IPS-NIHi7 (cell line): ENCODE results near the gene NFYA.
"Not testable (repeated sequence)": the region's sequence is repeated elsewhere in the genome, so short reads cannot be mapped to it uniquely, and the experiment has no call there.

Source experiments
- DNase-seq: peaks from one replicate; pipeline ENCODE4 v3.0.0; 2012; ENCODE audit warnings: mixed read lengths; ENCODE audit errors: extremely low spot score

NFYA gene

DNA sequence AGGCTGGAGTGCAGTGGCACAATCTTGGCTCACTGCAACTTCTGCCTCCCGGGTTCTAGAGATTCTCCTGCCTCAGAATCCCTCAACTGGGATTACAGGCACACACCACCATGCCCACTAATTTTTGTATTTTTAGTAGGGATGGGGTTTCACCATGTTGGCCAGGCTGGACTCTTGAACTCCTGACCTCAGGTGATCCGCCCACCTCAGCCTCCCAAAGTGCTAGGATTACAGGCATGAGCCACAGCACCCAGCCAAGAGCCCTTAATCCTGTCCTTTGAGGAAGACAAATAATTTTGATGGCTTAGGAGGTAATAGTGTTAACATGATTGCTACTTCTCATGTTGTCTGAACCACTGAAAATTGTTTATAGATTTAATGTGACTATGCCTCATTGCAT lies 42.3 kb downstream of the NFYA start:
- not testable (repeated sequence) for DNase-seq

DNA sequence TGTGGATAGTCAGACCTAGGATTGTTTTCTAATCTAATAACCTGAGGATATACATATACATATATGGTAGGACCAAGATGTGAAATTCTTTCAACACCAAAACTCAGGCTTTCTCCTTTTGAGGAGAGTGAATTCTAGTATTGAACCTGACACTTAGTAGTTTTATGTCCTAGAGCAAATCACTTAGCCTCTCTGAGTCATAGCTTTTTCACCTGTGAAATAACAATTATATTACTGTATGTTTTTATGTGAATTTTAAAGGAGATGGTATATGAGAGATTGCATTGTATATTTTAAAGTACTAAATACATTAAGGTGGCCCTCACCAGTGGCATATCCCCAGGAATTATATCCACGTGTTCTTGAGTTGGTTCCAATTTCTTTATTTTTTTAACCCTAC lies 46.7 kb downstream of the NFYA start:
- DNase-seq: no peak

DNA sequence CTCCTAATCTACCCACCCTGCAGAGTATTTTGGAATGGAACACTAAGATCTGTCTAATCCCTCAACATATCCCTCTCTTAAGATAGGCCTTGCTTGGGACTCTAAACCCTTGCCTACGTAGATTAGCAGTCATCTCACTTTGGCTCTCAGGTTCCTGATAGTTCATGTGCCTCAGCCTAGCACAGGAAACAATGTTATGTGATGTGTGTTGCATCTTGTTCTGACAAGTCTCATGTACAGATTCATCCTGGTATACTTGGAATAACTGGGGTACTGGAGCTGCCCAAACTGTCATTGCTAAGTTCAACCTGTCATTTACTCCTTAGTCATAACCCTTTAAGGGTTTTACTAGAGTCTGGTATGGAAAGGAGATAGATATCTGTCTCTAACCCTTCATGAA lies 47.3 kb downstream of the NFYA start:
- DNase-seq: no peak

DNA sequence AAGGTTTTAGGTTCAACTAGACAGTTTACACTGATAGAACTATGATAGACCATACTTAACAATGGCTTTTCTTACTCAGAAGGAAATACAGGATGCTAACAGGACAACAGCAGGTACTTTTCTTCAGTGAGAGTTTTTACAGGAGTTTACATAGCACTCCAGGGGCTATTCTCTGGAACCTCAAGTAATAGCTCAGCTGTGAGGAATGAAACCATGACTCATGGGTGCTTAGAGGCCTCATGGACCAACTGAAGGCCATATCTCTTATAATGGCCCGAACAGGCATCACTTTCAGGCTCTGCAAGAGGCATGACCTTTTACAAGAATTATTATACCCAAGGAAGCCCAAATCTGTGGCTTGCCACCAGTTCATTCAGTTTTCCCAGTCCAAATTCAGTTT lies 49.6 kb downstream of the NFYA start:
- DNase-seq: no peak

DNA sequence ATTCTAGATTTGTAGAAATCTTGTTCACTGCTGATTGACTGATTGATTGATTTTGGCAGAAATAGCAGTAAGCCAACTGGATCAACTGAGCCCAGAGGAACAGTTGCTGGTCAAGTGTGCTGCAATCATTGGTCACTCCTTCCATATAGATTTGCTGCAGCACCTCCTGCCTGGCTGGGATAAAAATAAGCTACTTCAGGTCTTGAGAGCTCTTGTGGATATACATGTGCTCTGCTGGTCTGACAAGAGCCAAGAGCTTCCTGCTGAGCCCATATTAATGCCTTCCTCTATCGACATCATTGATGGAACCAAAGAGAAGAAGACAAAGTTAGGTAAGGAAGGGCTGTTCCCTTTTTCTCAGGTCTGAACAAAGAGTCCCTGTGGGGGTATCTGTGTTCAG lies 50.1 kb downstream of the NFYA start:
- DNase-seq: no peak

DNA sequence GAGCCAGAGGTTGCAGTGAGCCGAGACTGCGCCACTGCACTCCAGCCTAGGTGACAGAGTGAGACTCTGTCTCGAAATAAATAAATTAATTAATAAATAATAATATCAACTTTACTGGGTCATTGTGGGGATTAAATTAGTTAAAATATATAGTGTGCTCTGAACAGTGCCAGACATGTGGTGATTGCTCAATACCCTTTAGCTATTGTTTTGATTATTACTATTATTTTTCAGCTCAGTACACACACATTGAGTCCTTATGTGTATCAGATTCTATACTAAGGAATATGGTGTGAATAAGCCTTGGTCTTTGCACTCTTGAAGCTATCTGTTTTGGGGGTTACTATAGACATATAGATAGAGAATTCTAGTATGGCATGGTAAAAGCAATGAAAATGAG lies 52.5 kb downstream of the NFYA start:
- DNase-seq: no peak

DNA sequence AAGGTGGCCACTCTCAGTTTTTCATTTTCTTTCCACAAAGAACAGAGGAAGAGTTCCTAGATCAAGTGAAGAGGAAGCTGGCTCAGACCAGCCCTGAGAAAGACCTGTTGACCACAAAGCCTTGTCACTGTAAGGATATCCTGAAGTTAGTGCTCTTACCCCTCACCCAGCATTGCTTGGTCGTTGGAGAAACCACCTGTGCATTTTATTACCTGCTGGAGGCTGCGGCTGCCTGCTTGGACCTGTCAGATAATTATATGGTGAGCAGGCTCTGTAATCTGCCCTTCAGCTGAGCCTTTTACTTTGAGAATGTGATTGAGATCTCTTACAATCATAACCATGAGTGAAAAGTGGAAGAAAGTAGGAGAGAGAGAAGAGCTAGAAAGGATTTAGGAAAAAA lies 59.5 kb downstream of the NFYA start:
- no peak for DNase-seq

DNA sequence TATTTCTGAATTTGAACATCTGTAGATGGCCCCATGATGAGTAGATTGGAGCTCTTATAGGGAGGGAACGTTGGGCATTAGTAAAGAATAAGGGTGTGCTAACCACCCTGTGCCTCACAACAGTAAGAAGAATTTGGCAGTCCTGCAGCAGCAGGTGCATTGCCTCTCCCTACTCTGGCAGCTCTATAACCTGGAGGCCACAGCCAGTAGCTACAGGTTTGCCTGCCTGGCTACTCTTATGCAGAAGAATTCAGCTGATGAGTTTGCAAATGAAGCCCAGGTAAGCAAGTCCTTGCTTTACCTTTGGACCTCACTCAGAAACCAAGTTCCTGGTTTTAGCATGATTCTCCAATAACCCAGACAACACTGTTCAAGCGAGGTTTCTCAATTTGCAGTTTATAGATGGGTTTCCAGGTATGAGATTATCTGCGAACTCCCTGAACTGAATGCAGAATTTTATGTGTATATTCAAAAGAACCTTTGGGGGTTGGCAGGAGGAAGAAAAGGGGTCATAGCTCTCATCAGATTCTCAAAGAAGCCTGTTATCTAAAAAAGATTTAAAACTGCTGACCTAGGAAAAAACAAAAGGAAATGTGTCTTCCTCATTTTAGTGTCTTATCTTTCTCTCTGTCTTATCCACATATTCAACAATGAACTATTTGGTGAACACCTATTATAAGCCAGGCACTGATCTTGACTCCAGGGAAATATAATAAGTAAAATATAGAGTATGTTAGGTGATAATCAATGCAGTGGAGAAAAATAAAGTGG lies 62.5 kb downstream of the NFYA start:
- peak; percentile 32 for DNase-seq

- DNase-seq: no peak
Observed at GRCh38 chr6:41136911-41137310, 64.1 kb downstream of the NFYA start.

DNA sequence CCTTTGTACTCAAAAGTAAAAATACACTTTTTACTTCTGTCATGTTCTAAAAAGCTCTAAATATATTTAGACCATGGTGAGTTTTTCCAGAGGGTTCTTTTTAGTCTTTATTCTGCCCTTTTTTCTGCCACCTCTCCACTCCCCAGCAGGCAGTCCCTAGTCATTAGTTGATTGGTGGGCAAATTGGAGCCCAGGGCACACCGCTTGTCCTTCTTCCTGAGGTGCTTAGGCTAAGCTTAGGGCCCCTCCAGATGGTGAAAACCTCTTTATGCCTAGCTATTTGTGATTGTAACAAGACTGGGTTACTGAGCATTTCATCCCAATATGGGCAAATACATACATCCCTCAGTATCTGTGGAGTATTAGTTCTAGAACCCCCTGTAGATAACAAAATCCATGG lies 75.1 kb downstream of the NFYA start:
- DNase-seq: no peak
